ENCODE measurements around the gene UBXN7.
"Not testable (repeated sequence)": the region's sequence is repeated elsewhere in the genome, so short reads cannot be mapped to it uniquely, and the experiment has no call there.

- not testable (repeated sequence) for TF ChIP-seq CTCF, POLR2A (IDR thresholded peaks at IDR 0.05)
Measured at GRCh38 chr3:196343917-196344316, 88.3 kb downstream of the UBXN7 start.
